Activated CD8-positive, alpha-beta T cell treated with anti-CD3 and anti-CD28 coated beads for 36 hours (primary cell): ENCODE data around the gene RTL10. TPM values are rescaled to one million over a fixed set of nuclear protein-coding genes. Genes with fewer than 3 reads are reported as not detected.

Experiments used
- ATAC-seq: fragments of 200-7000 bp; cut with Tn5 transposase; one replicate; pipeline ENCODE4 v1.10.0; 2021; ENCODE audit warnings: mild to moderate bottlenecking, moderate library complexity
- CTCF ChIA-PET: fragments of 350-600 bp; sonication (Branson Sonifier 250); formaldehyde crosslinking; loops from one replicate; lab custom pipeline; 2021; ENCODE audit warnings: antibody characterized with exemption; lab: Charles Lee
- POLR2A ChIA-PET: fragments of 350-600 bp; sonication (Branson Sonifier 250); formaldehyde crosslinking; loops from one replicate; lab custom pipeline; 2021; ENCODE audit warnings: antibody characterized with exemption; lab: Charles Lee
- DNase-seq: peaks from one replicate; pipeline ENCODE4 v3.0.0-alpha.2; 2020
- H3K27ac Mint-ChIP-seq: one replicate; pipeline ENCODE4 v1.8.0; 2021; ENCODE audit warnings: mild to moderate bottlenecking, mixed read lengths
- H3K27me3 Mint-ChIP-seq: one replicate; pipeline ENCODE4 v1.8.0; 2021; ENCODE audit warnings: mixed read lengths
- H3K36me3 Mint-ChIP-seq: one replicate; pipeline ENCODE4 v1.8.0; 2021; ENCODE audit warnings: low read depth, mixed read lengths
- H3K4me1 Mint-ChIP-seq: one replicate; pipeline ENCODE4 v1.8.0; 2021; ENCODE audit warnings: low read depth, mixed read lengths
- H3K4me3 Mint-ChIP-seq: one replicate; pipeline ENCODE4 v1.8.0; 2021; ENCODE audit warnings: mild to moderate bottlenecking, moderate library complexity, mixed read lengths
- H3K9me3 Mint-ChIP-seq: one replicate; pipeline ENCODE4 v1.8.0; 2021; ENCODE audit warnings: mixed read lengths
- CTCF ChIP-seq: fragments of 200-600 bp; IDR thresholded peaks from one replicate; pipeline ENCODE4 v1.8.0; 2022; ENCODE audit warnings: antibody characterized with exemption, mild to moderate bottlenecking
- intact Hi-C: fragments of 100-400 bp; cut with micrococcal nuclease; formaldehyde crosslinking; loops from one replicate; pipeline ENCODE4 v1.10.0; 2022
- total RNA-seq, 2 experiments: library from RNA; stranded (reverse); gene quantifications; one replicate each; pipeline ENCODE4 v1.2.3, GENCODE V29; 2021

Gene RTL10
- total RNA-seq, 2 experiments from 2014 or later = 14.7 to 17.4 TPM

GRCh38 chr22:19821523-19822300, 33.0 kb downstream of the RTL10 start:
- Mint-ChIP-seq H3K4me3 (no peak overlapping the region), H3K27me3 (no peaks in the 10 kb centered on the region), H3K36me3 (no peaks in the 10 kb centered on the region), H3K9me3 (no peaks in the 10 kb centered on the region), H3K27ac (no peak overlapping the region), H3K4me1 (no peaks in the 10 kb centered on the region)
- CTCF ChIA-PET = interaction anchor here (1.9 kb wide), 1 partner anchor 88 kb away, joined by 5 read pairs; no protein-coding TSS in a partner anchor
- POLR2A ChIA-PET = no interaction called here
- DNase-seq (no peak), ATAC-seq (no peak)
- no peak for TF ChIP-seq CTCF
- intact Hi-C loops = no loop called here

GRCh38 chr22:19820880-19821522, 33.7 kb downstream of the RTL10 start:
- no peaks in the 10 kb centered on the region for H3K9me3 Mint-ChIP-seq
- H3K27me3 Mint-ChIP-seq = no peaks in the 10 kb centered on the region
- H3K27ac Mint-ChIP-seq = no peak overlapping the region
- ATAC-seq (peak; percentile 30), DNase-seq (no peak)
- intact Hi-C loops = no loop called here
- H3K36me3 Mint-ChIP-seq = no peaks in the 10 kb centered on the region
- ChIA-PET POLR2A (no interaction called here), CTCF (interaction anchor here (1.9 kb wide), 1 partner anchor 89 kb away, joined by 5 read pairs; no protein-coding TSS in a partner anchor)
- H3K4me3 Mint-ChIP-seq = no peak overlapping the region
- no peak for TF ChIP-seq CTCF
- no peaks in the 10 kb centered on the region for H3K4me1 Mint-ChIP-seq

GRCh38 chr22:19819911-19820879, 34.5 kb downstream of the RTL10 start:
- Mint-ChIP-seq H3K4me1 (no peaks in the 10 kb centered on the region), H3K36me3 (no peaks in the 10 kb centered on the region)
- CTCF ChIA-PET = interaction anchor here (0.6 to 1.9 kb wide), 2 partner anchors 12 to 90 kb away, joined by 3 to 5 read pairs; no protein-coding TSS in a partner anchor

GRCh38 chr22:19819208-19819910, 35.3 kb downstream of the RTL10 start:
- TF ChIP-seq CTCF = no peak
- Mint-ChIP-seq H3K4me1 (no peaks in the 10 kb centered on the region), H3K27ac (no peak overlapping the region), H3K27me3 (no peaks in the 10 kb centered on the region), H3K9me3 (no peaks in the 10 kb centered on the region), H3K36me3 (no peaks in the 10 kb centered on the region), H3K4me3 (no peak overlapping the region)
- intact Hi-C loops = no loop called here
- DNase-seq = no peak
- no peak for ATAC-seq
- ChIA-PET POLR2A (no interaction called here), CTCF (interaction anchor here (0.6 to 1.9 kb wide), 2 partner anchors 13 to 91 kb away, joined by 3 to 5 read pairs; no protein-coding TSS in a partner anchor)

More at GRCh38 chr22:19819911-19820879, 34.5 kb downstream of the RTL10 start:
- no peak overlapping the region for H3K4me3 Mint-ChIP-seq
- POLR2A ChIA-PET = no interaction called here
- ATAC-seq = no peak
- no peak for TF ChIP-seq CTCF
- DNase-seq = no peak
- intact Hi-C loops = no loop called here
- no peak overlapping the region for H3K27ac Mint-ChIP-seq
- no peaks in the 10 kb centered on the region for H3K9me3 Mint-ChIP-seq
- H3K27me3 Mint-ChIP-seq = no peaks in the 10 kb centered on the region
